Neural cell (in vitro differentiated cells): ENCODE data around the gene AK6.

Source experiments
- CTCF ChIP-seq: fragments of 450-650 bp; IDR thresholded peaks from 2 replicates; pipeline ENCODE4 v1.5.1; 2014; ENCODE audit warnings: antibody characterized with exemption, mild to moderate bottlenecking, moderate library complexity; ENCODE audit not compliant: poor library complexity, severe bottlenecking
- EP300 ChIP-seq: fragments of 450-650 bp; conservative IDR thresholded peaks from 2 replicates; pipeline ENCODE4 v1.6.1; 2014; ENCODE audit warnings: antibody characterized with exemption, mild to moderate bottlenecking, moderate library complexity; ENCODE audit not compliant: poor library complexity, severe bottlenecking
- EZH2 ChIP-seq: fragments of 200-600, 300-800 bp; shearing (Covaris generic), sonication (generic); IDR thresholded peaks from 2 replicates; pipeline ENCODE4 v1.6.1; 2014; ENCODE audit warnings: antibody characterized with exemption, low read length, borderline replicate concordance, mild to moderate bottlenecking; ENCODE audit not compliant: insufficient read depth, poor library complexity, severe bottlenecking
- MXI1 ChIP-seq: fragments of 450-650 bp; conservative IDR thresholded peaks from 2 replicates; pipeline ENCODE4 v1.6.1; 2014; ENCODE audit warnings: antibody characterized with exemption, mild to moderate bottlenecking; ENCODE audit not compliant: poor library complexity, severe bottlenecking
- POLR2AphosphoS5 ChIP-seq: IDR thresholded peaks from 2 replicates; pipeline ENCODE4 v1.6.1; 2012
- RAD21 ChIP-seq: fragments of 450-650 bp; conservative IDR thresholded peaks from 2 replicates; pipeline ENCODE4 v1.6.1; 2014; ENCODE audit warnings: antibody characterized with exemption, mild to moderate bottlenecking, moderate library complexity
- TAF1 ChIP-seq: IDR thresholded peaks from 2 replicates; pipeline ENCODE4 v1.6.1; 2012; ENCODE audit warnings: low read depth
- TF ChIP-seq, protein P1 (sequence below): IDR thresholded peaks from 2 replicates; pipeline ENCODE4 v1.6.1; 2012; ENCODE audit warnings: borderline replicate concordance

DNA sequence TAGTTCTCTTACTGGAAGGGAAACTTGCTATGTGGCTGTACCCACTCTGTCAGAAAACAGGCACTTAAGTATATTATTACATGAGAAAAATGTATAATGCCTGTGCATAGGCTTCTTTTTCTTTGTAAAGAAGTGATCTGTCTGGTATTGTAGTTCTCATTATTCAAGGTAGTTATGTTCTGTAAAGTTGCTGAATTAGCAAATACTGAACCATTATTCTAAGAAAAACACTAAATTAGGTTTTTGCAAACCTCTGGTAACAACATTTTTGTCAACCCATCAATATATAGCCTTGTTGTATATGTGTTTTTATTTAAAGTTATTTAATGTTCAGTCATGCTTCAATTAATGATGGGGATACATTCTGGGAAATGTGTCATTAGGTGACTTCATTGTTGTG lies 9.1 kb upstream of the AK6 start:
- TF ChIP-seq CTCF (no peak), EP300 (no peak), POLR2AphosphoS5 (no peak), EZH2 (no peak), RAD21 (no peak), TAF1 (no peak), MXI1 (no peak)
- TF ChIP-seq, protein P1, sequence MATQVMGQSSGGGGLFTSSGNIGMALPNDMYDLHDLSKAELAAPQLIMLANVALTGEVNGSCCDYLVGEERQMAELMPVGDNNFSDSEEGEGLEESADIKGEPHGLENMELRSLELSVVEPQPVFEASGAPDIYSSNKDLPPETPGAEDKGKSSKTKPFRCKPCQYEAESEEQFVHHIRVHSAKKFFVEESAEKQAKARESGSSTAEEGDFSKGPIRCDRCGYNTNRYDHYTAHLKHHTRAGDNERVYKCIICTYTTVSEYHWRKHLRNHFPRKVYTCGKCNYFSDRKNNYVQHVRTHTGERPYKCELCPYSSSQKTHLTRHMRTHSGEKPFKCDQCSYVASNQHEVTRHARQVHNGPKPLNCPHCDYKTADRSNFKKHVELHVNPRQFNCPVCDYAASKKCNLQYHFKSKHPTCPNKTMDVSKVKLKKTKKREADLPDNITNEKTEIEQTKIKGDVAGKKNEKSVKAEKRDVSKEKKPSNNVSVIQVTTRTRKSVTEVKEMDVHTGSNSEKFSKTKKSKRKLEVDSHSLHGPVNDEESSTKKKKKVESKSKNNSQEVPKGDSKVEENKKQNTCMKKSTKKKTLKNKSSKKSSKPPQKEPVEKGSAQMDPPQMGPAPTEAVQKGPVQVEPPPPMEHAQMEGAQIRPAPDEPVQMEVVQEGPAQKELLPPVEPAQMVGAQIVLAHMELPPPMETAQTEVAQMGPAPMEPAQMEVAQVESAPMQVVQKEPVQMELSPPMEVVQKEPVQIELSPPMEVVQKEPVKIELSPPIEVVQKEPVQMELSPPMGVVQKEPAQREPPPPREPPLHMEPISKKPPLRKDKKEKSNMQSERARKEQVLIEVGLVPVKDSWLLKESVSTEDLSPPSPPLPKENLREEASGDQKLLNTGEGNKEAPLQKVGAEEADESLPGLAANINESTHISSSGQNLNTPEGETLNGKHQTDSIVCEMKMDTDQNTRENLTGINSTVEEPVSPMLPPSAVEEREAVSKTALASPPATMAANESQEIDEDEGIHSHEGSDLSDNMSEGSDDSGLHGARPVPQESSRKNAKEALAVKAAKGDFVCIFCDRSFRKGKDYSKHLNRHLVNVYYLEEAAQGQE, result no peak
